Liver (tissue), 3 donors: ENCODE measurements around the gene OR5K2.

Source experiments
- FOXA1 ChIP-seq: IDR thresholded peaks from 2 replicates; pipeline ENCODE4 v1.6.1; 2016; ENCODE audit warnings: antibody characterized with exemption
- SP1 ChIP-seq: IDR thresholded peaks from 2 replicates; pipeline ENCODE4 v1.6.1; 2018; ENCODE audit warnings: antibody characterized with exemption, mild to moderate bottlenecking
- TF ChIP-seq, protein P1 (sequence below): fragments of 150-350 bp; IDR thresholded peaks from 2 replicates; pipeline ENCODE4 v1.5.1; 2017; ENCODE audit warnings: improper control_type of control experiment, low read depth, low read length; ENCODE audit not compliant: missing input control
- TF ChIP-seq, protein P2 (sequence below): IDR thresholded peaks from 2 replicates; pipeline ENCODE4 v1.6.1; 2016; ENCODE audit warnings: antibody characterized with exemption
- donor health status: healthy.
- donor health status: healthy.

DNA sequence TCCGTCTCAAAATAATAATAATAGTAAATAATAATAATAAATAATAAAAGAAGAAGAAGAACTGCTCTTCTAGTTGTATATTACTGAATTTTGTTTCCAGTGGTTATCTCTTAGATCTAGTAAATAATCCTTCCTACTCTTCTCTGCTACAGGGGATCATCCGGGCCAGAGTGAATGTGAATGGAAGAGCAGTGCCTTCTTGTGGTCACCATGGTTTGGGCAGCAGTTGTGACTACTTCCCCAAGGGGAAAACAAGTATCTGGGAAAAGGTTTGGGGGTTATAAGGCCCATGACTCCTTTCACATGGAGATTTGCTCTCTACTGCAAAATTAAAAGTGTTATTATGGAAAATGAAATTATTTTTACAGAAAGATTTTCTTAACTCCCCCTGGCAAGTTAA lies 39.9 kb upstream of the OR5K2 start:
- TF ChIP-seq, protein P1, sequence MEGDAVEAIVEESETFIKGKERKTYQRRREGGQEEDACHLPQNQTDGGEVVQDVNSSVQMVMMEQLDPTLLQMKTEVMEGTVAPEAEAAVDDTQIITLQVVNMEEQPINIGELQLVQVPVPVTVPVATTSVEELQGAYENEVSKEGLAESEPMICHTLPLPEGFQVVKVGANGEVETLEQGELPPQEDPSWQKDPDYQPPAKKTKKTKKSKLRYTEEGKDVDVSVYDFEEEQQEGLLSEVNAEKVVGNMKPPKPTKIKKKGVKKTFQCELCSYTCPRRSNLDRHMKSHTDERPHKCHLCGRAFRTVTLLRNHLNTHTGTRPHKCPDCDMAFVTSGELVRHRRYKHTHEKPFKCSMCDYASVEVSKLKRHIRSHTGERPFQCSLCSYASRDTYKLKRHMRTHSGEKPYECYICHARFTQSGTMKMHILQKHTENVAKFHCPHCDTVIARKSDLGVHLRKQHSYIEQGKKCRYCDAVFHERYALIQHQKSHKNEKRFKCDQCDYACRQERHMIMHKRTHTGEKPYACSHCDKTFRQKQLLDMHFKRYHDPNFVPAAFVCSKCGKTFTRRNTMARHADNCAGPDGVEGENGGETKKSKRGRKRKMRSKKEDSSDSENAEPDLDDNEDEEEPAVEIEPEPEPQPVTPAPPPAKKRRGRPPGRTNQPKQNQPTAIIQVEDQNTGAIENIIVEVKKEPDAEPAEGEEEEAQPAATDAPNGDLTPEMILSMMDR: no peak
- TF ChIP-seq FOXA1 (no peak), SP1 (no peak)
- TF ChIP-seq, protein P2, sequence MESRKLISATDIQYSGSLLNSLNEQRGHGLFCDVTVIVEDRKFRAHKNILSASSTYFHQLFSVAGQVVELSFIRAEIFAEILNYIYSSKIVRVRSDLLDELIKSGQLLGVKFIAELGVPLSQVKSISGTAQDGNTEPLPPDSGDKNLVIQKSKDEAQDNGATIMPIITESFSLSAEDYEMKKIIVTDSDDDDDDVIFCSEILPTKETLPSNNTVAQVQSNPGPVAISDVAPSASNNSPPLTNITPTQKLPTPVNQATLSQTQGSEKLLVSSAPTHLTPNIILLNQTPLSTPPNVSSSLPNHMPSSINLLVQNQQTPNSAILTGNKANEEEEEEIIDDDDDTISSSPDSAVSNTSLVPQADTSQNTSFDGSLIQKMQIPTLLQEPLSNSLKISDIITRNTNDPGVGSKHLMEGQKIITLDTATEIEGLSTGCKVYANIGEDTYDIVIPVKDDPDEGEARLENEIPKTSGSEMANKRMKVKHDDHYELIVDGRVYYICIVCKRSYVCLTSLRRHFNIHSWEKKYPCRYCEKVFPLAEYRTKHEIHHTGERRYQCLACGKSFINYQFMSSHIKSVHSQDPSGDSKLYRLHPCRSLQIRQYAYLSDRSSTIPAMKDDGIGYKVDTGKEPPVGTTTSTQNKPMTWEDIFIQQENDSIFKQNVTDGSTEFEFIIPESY: no peak
